ENCODE data around the gene CCNG1.

The CCNG1 gene

DNA sequence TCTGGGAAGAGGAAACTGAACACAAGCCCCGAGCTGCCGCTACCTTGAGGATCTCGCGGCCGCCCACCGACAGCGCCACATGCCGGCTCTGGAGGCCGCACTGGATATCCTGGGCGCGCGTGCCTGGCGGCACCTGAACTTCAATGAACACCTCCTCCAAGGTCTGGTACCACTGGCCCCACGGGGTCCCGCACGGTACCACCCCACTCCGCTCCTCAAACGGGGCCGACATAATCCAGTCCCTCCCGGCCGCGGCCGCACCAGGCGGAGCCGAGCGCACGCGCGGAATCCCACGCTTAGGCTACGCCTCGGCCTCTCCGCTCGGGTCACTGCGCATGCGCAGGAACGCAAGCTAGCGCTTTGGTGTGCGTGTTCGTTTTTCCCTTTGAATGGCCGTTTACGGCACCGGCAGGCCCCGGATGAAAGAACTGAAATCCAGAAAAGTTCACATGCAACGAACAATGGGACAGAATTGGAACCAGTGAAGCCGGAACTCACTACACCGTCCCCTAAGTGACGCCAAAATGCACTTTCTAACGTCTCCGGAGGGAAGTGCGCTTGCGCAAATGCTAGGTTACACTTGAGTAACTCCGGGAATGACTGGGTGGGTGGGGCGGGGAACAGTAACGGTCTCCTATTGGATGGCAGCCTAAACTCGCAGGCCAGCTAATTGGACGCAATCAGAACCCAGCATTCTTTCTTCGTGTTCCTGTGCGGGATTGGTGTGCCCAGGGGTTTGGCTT lies 22.6 kb downstream of the CCNG1 start, which contains the start of gene NUDCD2:
TSS of gene NUDCD2 (minus strand) at position 284 of the 743 bp plus-strand sequence. CDS start at position 232, 52 bp downstream.
- H3K9ac ChIP-seq (ENCODE audit: insufficient read length), result peak within 1 kb of the TSS; percentile 99
- TF ChIP-seq FOXP2 (optimal IDR thresholded peaks at IDR 0.05; ENCODE audit: control extremely low read depth, extremely low read length, insufficient read depth), result no peak
- TF ChIP-seq POLR2AphosphoS5 (IDR thresholded peaks at IDR 0.05; ENCODE audit: borderline replicate concordance, low read depth, low read length), result peak; percentile 98
- H3K36me3 ChIP-seq (ENCODE audit: insufficient read depth, low read length), result peaks cover 31% of the 10 kb centered on the region
- no peaks in the 10 kb centered on the region for H3K9me3 ChIP-seq (ENCODE audit: low read depth, low read length)
- peak; percentile 97 for DNase-seq (ENCODE audit: low read depth, low spot score)
- peak within 1 kb of the TSS; percentile 94 for H3K4me3 ChIP-seq
- H3K27ac ChIP-seq, result peak within 1 kb of the TSS; percentile 100

DNA sequence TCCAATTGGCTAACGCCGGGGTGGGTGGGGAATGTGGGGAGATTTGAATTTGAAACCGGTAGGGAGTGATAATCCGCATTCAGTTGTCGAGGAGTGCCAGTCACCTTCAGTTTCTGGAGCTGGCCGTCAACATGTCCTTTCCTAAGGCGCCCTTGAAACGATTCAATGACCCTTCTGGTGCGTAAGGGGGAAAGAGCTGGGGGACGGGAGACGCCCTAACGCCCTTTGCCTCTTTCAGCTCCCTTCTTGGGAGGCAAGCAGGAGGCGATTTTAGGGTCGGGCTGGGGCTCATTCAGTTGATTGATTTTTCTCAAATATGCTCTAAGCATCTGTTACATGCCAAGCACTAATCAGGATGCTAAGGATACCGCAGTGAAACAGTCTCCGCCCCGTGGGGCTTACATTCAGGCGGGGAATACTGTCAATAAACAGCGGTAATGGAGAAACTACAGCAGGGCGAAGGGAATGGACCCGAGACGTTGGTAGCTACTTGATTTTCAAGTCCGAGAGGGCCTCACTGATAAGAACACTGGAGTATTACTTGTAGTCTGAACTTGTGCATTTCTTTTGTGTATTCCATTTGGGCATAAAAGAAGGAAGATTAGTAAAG lies 23.3 kb downstream of the CCNG1 start, which contains the start of gene HMMR:
TSS of gene HMMR (plus strand) at position 71 of the 610 bp plus-strand sequence. CDS start at position 132, 61 bp downstream.
- Histone ChIP-seq H3K27ac (peak within 1 kb of the TSS; percentile 100), H3K4me3 (peak within 1 kb of the TSS; percentile 94), H3K36me3 (ENCODE audit: insufficient read depth, low read length) (peaks cover 26% of the 10 kb centered on the region), H3K9me3 (ENCODE audit: low read depth, low read length) (no peaks in the 10 kb centered on the region), H3K9ac (ENCODE audit: insufficient read length) (peak within 1 kb of the TSS; percentile 99)
- DNase-seq (ENCODE audit: low read depth, low spot score), result no peak
- TF ChIP-seq POLR2AphosphoS5 (IDR thresholded peaks at IDR 0.05; ENCODE audit: borderline replicate concordance, low read depth, low read length) (peak; percentile 78), FOXP2 (optimal IDR thresholded peaks at IDR 0.05; ENCODE audit: control extremely low read depth, extremely low read length, insufficient read depth) (no peak), EZH2 (IDR thresholded peaks at IDR 0.05) (no peak)

DNA sequence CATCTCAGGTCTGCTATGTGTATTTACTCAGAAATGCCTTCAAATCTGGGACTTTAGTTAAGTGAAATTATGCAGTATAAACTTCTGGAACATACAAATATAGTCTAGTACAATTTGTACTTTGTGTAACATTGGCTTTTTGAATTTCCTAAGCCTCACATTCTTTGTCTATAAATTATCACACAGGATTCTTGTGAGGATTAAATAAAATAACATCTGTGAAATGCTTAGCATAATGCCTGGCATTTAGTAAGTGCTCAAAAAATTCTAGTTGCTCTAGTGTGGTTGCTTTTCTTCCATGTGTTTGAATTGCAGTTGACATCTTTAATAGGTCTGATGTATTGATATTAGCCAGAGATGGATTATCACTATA lies 25.7 kb downstream of the CCNG1 start:
- no peak overlapping the region; the same call in 1 of the 2 replicates for H3K4me3 ChIP-seq
- DNase-seq (ENCODE audit: low read depth, low spot score), result no peak
- H3K9me3 ChIP-seq (ENCODE audit: low read depth, low read length), result no peaks in the 10 kb centered on the region
- TF ChIP-seq FOXP2 (optimal IDR thresholded peaks at IDR 0.05; ENCODE audit: control extremely low read depth, extremely low read length, insufficient read depth), result no peak
- no peak for TF ChIP-seq EZH2 (IDR thresholded peaks at IDR 0.05)
- no peak for TF ChIP-seq POLR2AphosphoS5 (IDR thresholded peaks at IDR 0.05; ENCODE audit: borderline replicate concordance, low read depth, low read length)
- H3K27ac ChIP-seq, result peak overlapping the region; percentile 60
- H3K36me3 ChIP-seq (ENCODE audit: insufficient read depth, low read length), result peaks cover 23% of the 10 kb centered on the region
- H3K9ac ChIP-seq (ENCODE audit: insufficient read length), result no peak overlapping the region

DNA sequence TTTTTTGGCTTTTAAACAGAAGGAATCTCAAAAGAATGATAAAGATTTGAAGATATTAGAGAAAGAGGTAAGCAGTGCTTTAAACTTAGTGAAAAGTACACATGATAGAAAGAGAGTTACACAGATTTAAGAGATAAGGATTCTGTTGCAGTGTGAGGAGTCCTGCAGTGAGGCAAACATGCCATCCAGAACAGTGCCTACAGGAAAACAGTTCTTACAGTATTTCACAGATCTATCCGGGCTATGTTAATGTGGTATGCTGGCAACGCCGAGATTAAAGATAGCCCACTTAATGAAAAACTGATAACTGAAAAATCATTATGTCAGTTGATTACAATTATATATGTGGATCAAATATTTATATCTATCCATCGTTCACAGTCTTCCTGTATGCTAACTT lies 30.3 kb downstream of the CCNG1 start:
- no peak overlapping the region for H3K9ac ChIP-seq (ENCODE audit: insufficient read length)
- peaks cover 64% of the 10 kb centered on the region for H3K36me3 ChIP-seq (ENCODE audit: insufficient read depth, low read length)
- H3K27ac ChIP-seq, result 0 out of 2 replicates have a peak overlapping the region, but pooled peaks have one; percentile 43
- no peak for DNase-seq (ENCODE audit: low read depth, low spot score)
- TF ChIP-seq POLR2AphosphoS5 (IDR thresholded peaks at IDR 0.05; ENCODE audit: borderline replicate concordance, low read depth, low read length), result no peak
- no peak for TF ChIP-seq FOXP2 (optimal IDR thresholded peaks at IDR 0.05; ENCODE audit: control extremely low read depth, extremely low read length, insufficient read depth)
- H3K4me3 ChIP-seq, result no peak overlapping the region
- H3K9me3 ChIP-seq (ENCODE audit: low read depth, low read length), result no peaks in the 10 kb centered on the region

DNA sequence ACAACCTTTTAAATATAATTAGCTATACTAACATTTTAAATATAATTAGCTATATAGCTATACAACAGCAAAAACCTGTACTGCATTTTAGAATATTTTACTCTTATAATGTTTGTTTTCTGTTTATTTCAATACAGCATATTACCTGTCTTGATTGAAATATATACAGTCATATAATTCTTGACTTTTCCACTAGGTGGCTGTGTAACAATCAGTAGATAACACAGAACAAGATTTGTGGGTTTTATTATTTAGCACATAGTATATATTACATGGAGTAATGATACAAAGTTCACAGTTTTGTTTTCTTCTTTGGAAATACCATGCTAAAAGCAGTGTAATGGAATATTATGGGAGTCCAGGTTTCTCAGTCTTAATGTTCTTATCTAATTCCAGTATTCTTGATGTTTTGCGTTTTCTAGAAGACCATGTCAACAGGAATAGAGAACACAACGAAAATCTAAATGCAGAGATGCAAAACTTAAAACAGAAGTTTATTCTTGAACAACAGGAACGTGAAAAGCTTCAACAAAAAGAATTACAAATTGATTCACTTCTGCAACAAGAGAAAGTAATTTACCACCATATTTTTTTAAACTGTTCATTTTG lies 36.3 kb downstream of the CCNG1 start:
- Histone ChIP-seq H3K36me3 (ENCODE audit: insufficient read depth, low read length) (peaks cover 80% of the 10 kb centered on the region), H3K9me3 (ENCODE audit: low read depth, low read length) (no peaks in the 10 kb centered on the region), H3K9ac (ENCODE audit: insufficient read length) (no peak overlapping the region), H3K27ac (no peak overlapping the region), H3K4me3 (no peak overlapping the region)
- no peak for DNase-seq (ENCODE audit: low read depth, low spot score)
- no peak for TF ChIP-seq FOXP2 (optimal IDR thresholded peaks at IDR 0.05; ENCODE audit: control extremely low read depth, extremely low read length, insufficient read depth)
- TF ChIP-seq POLR2AphosphoS5 (IDR thresholded peaks at IDR 0.05; ENCODE audit: borderline replicate concordance, low read depth, low read length), result no peak
- no peak for TF ChIP-seq EZH2 (IDR thresholded peaks at IDR 0.05)

DNA sequence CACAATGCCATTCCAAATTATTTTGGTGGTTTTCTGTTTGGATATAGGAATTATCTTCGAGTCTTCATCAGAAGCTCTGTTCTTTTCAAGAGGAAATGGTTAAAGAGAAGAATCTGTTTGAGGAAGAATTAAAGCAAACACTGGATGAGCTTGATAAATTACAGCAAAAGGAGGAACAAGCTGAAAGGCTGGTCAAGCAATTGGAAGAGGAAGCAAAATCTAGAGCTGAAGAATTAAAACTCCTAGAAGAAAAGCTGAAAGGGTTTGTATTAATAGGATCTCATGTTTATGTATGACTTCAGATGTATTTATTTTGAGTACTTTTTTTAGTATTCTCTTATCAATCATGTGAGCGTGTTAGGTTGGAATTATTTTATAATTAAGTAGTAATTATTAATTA lies 38.0 kb downstream of the CCNG1 start:
- no peak for DNase-seq (ENCODE audit: low read depth, low spot score)
- Histone ChIP-seq H3K9ac (ENCODE audit: insufficient read length) (no peak overlapping the region), H3K36me3 (ENCODE audit: insufficient read depth, low read length) (peaks cover 83% of the 10 kb centered on the region), H3K9me3 (ENCODE audit: low read depth, low read length) (no peaks in the 10 kb centered on the region), H3K27ac (no peak overlapping the region), H3K4me3 (no peak overlapping the region)
- no peak for TF ChIP-seq POLR2AphosphoS5 (IDR thresholded peaks at IDR 0.05; ENCODE audit: borderline replicate concordance, low read depth, low read length)
- no peak for TF ChIP-seq FOXP2 (optimal IDR thresholded peaks at IDR 0.05; ENCODE audit: control extremely low read depth, extremely low read length, insufficient read depth)
- no peak for TF ChIP-seq EZH2 (IDR thresholded peaks at IDR 0.05)

DNA sequence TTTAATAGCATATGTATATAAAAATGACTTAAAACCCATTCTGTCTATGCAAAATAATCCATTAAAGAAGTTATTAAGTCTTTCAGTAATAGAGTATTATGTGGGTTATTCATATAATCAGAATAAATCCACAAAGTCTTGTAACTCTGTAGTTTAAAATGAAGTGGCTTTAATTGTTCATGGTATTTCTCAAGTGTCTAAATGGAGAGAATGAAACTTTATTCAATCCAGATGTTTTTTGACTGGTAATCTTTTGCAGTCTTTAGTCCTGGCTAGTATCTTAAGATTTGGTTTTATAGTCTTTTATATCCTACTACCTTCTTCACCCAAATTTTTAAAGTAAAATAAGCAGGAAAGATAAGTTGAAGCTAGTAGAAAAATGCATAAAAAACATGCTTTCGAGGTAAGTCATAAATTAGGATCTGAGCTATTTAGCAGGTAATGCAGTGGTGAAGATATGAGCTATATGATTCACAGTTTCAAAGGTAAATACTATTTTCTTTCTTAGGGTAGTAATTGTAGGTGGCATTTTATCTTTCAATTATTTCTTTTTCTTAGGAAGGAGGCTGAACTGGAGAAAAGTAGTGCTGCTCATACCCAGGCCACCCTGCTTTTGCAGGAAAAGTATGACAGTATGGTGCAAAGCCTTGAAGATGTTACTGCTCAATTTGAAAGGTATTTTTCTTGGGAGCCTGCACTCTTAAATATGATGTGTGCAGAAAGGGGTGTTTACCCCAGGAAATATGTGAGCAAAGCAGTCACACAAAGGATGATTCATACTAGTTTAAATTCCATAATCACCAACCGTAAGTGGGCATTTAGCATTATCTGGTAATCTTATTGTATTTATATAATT lies 41.0 kb downstream of the CCNG1 start:
- Histone ChIP-seq H3K36me3 (ENCODE audit: insufficient read depth, low read length) (peaks cover 80% of the 10 kb centered on the region), H3K27ac (peak overlapping the region; percentile 18; the same call in 1 of the 2 replicates), H3K9ac (ENCODE audit: insufficient read length) (peak overlapping the region; percentile 14), H3K9me3 (ENCODE audit: low read depth, low read length) (no peaks in the 10 kb centered on the region), H3K4me3 (no peak overlapping the region)
- DNase-seq (ENCODE audit: low read depth, low spot score), result no peak
- TF ChIP-seq FOXP2 (optimal IDR thresholded peaks at IDR 0.05; ENCODE audit: control extremely low read depth, extremely low read length, insufficient read depth), result no peak
- TF ChIP-seq POLR2AphosphoS5 (IDR thresholded peaks at IDR 0.05; ENCODE audit: borderline replicate concordance, low read depth, low read length), result peak; percentile 32; the same call in 1 of the 2 replicates
- TF ChIP-seq EZH2 (IDR thresholded peaks at IDR 0.05), result no peak

Data from SK-N-MC (cell line).